Stomach (tissue), 4 donors: ENCODE data around the gene CFP.

Experiments used
- POLR2A ChIP-seq, 4 donors: fragments of 450-650 bp; IDR thresholded peaks; one replicate each; pipeline ENCODE4 v1.6.1; 2016; ENCODE audit warnings: antibody characterized with exemption in 4 of 4, control low read depth in 2 of 4, mild to moderate bottlenecking in 1 of 4, moderate library complexity in 1 of 4
- POLR2AphosphoS5 ChIP-seq, 3 donors: sonication (generic); formaldehyde crosslinking; IDR thresholded peaks; one replicate each; pipeline ENCODE4 v1.6.1; 2016; ENCODE audit warnings: antibody characterized with exemption in 3 of 3
- TF ChIP-seq, protein P1 (sequence below), 7 experiments: fragments of 450-650 bp in 4 of 7; fragments of 200-600 bp in 3 of 7; sonication (generic) in 3 of 7; IDR thresholded peaks; one replicate each; pipeline ENCODE4 v1.5.1; 2016 to 2019; ENCODE audit warnings: antibody characterized with exemption in 7 of 7, control low read depth in 2 of 7, mild to moderate bottlenecking in 1 of 7

- TF ChIP-seq, protein P1, sequence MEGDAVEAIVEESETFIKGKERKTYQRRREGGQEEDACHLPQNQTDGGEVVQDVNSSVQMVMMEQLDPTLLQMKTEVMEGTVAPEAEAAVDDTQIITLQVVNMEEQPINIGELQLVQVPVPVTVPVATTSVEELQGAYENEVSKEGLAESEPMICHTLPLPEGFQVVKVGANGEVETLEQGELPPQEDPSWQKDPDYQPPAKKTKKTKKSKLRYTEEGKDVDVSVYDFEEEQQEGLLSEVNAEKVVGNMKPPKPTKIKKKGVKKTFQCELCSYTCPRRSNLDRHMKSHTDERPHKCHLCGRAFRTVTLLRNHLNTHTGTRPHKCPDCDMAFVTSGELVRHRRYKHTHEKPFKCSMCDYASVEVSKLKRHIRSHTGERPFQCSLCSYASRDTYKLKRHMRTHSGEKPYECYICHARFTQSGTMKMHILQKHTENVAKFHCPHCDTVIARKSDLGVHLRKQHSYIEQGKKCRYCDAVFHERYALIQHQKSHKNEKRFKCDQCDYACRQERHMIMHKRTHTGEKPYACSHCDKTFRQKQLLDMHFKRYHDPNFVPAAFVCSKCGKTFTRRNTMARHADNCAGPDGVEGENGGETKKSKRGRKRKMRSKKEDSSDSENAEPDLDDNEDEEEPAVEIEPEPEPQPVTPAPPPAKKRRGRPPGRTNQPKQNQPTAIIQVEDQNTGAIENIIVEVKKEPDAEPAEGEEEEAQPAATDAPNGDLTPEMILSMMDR (IDR thresholded peaks at IDR 0.05), result no peak
- TF ChIP-seq POLR2A (IDR thresholded peaks at IDR 0.05) (no peak), POLR2AphosphoS5 (IDR thresholded peaks at IDR 0.05) (no peak)
These were observed 4.2 kb upstream of the CFP start for GRCh38 chrX:47633689-47634590.
